Smooth muscle cell (in vitro differentiated cells): Measurements from ENCODE around the gene ABL2. TPM values are rescaled to one million over a fixed set of nuclear protein-coding genes. Genes with fewer than 3 reads are reported as not detected.

Experiments
- DNase-seq: peaks from one replicate; lab custom pipeline; 2025; ENCODE audit not compliant: unreplicated experiment; lab: John Stamatoyannopoulos, UW
- H2AFZ ChIP-seq: fragments of 200-600 bp; sonication (generic); 2 replicates; pipeline ENCODE4 v1.6.0; 2016; ENCODE audit warnings: antibody characterized with exemption, low read depth, mild to moderate bottlenecking
- H3F3A ChIP-seq: fragments of 200-600 bp; sonication (generic); 2 replicates; pipeline ENCODE4 v1.6.0; 2017; ENCODE audit warnings: antibody characterized with exemption, low read depth
- H3K27ac ChIP-seq: fragments of 200-600 bp; sonication (generic); 2 replicates; pipeline ENCODE4 v1.5.1; 2016; ENCODE audit warnings: low read depth, mild to moderate bottlenecking
- H3K27me3 ChIP-seq: fragments of 200-600 bp; sonication (generic); 2 replicates; pipeline ENCODE4 v1.6.1; 2016; ENCODE audit warnings: low read depth, mild to moderate bottlenecking
- H3K36me3 ChIP-seq: fragments of 200-600 bp; sonication (generic); 2 replicates; pipeline ENCODE4 v1.5.1; 2016; ENCODE audit warnings: low read depth
- H3K4me1 ChIP-seq: fragments of 200-600 bp; sonication (generic); 2 replicates; pipeline ENCODE4 v1.5.1; 2016; ENCODE audit warnings: low read depth
- H3K4me2 ChIP-seq: fragments of 200-600 bp; sonication (generic); 2 replicates; pipeline ENCODE4 v1.6.0; 2016; ENCODE audit warnings: mild to moderate bottlenecking
- H3K4me3 ChIP-seq: fragments of 200-600 bp; sonication (generic); 2 replicates; pipeline ENCODE4 v1.5.1; 2016; ENCODE audit warnings: mild to moderate bottlenecking
- H3K79me2 ChIP-seq: fragments of 200-600 bp; sonication (generic); 2 replicates; pipeline ENCODE4 v1.6.0; 2016; ENCODE audit warnings: low read depth, mild to moderate bottlenecking
- H3K9ac ChIP-seq: fragments of 200-600 bp; sonication (generic); 2 replicates; pipeline ENCODE4 v1.6.0; 2016; ENCODE audit warnings: low read depth
- H3K9me3 ChIP-seq: fragments of 200-600 bp; sonication (generic); replicated peaks from 2 replicates; pipeline ENCODE4 v1.5.1; 2016; ENCODE audit warnings: low read depth
- H4K20me1 ChIP-seq: fragments of 200-600 bp; sonication (generic); 2 replicates; pipeline ENCODE4 v1.6.0; 2016; ENCODE audit warnings: low read depth
- CTCF ChIP-seq: fragments of 200-600 bp; sonication (generic); IDR thresholded peaks from 2 replicates; pipeline ENCODE4 v1.5.1; 2017; ENCODE audit warnings: borderline replicate concordance, mild to moderate bottlenecking, antibody characterized with exemption; ENCODE audit not compliant: insufficient read depth, poor library complexity, severe bottlenecking
- WGBS: methylation state at CpG from one replicate; pipeline ENCODE4 v1.1.7; 2016; ENCODE audit warnings: low lambda C conversion rate; 5-methylcytosine and 5-hydroxymethylcytosine counted together
- polyA plus RNA-seq: library from polyadenylated mRNA; unstranded; fragments of >200 nt; fragmentation: Nextera tagmentation; extraction: Ambion mirVana; gene quantifications from 2 replicates; pipeline ENCODE4 v1.2.1, GENCODE V29; 2016
- total RNA-seq: library from RNA; depleted of rRNA; stranded (reverse); fragments of >200 nt; gene quantifications from 2 replicates; pipeline ENCODE4 v1.2.3, GENCODE V29; 2014

Gene ABL2
- total and polyA plus RNA-seq, 2 experiments from 2014 or later: 16.5 to 56.5 TPM

- Histone ChIP-seq H3K79me2 (no peaks in the 10 kb centered on the region), H3F3A (no peaks in the 10 kb centered on the region), H3K4me1 (no peaks in the 10 kb centered on the region), H3K9ac (no peak overlapping the region), H3K27ac (no peak overlapping the region), H3K27me3 (no peaks in the 10 kb centered on the region), H3K4me3 (no peak overlapping the region), H3K9me3 (no peaks in the 10 kb centered on the region), H4K20me1 (peaks cover 40% of the 10 kb centered on the region), H3K4me2 (no peak overlapping the region), H3K36me3 (peaks cover 3% of the 10 kb centered on the region), H2AFZ (no peak overlapping the region)
- DNase-seq: no peak
- WGBS: 100% methylated on average over 1 of the region's 1 CpG
- no peak for TF ChIP-seq CTCF
These were observed 125.5 kb downstream of the ABL2 start for GRCh38 chr1:179103999-179104398.

GRCh38 chr1:179101566-179101965 lies 127.9 kb downstream of the ABL2 start:
- H3K79me2 ChIP-seq: no peaks in the 10 kb centered on the region

GRCh38 chr1:179099891-179100290 lies 129.6 kb downstream of the ABL2 start:
- Histone ChIP-seq H4K20me1 (peaks cover 17% of the 10 kb centered on the region), H3K4me3 (no peak overlapping the region), H3K27ac (no peak overlapping the region), H3K9ac (no peak overlapping the region), H3K36me3 (peaks cover 11% of the 10 kb centered on the region), H3F3A (no peaks in the 10 kb centered on the region), H3K27me3 (no peaks in the 10 kb centered on the region), H2AFZ (no peak overlapping the region), H3K4me1 (no peaks in the 10 kb centered on the region), H3K4me2 (no peak overlapping the region), H3K79me2 (no peaks in the 10 kb centered on the region), H3K9me3 (no peaks in the 10 kb centered on the region)
- DNase-seq: no peak
- 98% methylated on average over 4 of the region's 4 CpGs for WGBS
- no peak for TF ChIP-seq CTCF

More at GRCh38 chr1:179101566-179101965, 127.9 kb downstream of the ABL2 start:
- H3K4me2 ChIP-seq: no peak overlapping the region
- no peaks in the 10 kb centered on the region for H3K9me3 ChIP-seq
- H3K4me3 ChIP-seq: no peak overlapping the region
- H3K27me3 ChIP-seq: no peaks in the 10 kb centered on the region
- TF ChIP-seq CTCF: no peak
- H2AFZ ChIP-seq: no peak overlapping the region
- DNase-seq: no peak
- WGBS: 97% methylated on average over 4 of the region's 4 CpGs
- H3K4me1 ChIP-seq: no peaks in the 10 kb centered on the region
- peaks cover 28% of the 10 kb centered on the region for H4K20me1 ChIP-seq
- H3K27ac ChIP-seq: no peak overlapping the region
- H3F3A ChIP-seq: no peaks in the 10 kb centered on the region
- no peak overlapping the region for H3K9ac ChIP-seq
- peaks cover 4% of the 10 kb centered on the region for H3K36me3 ChIP-seq

- no peak overlapping the region for H3K4me3 ChIP-seq
- H3K36me3 ChIP-seq: peaks cover 20% of the 10 kb centered on the region
- no peaks in the 10 kb centered on the region for H3F3A ChIP-seq
- no peak for TF ChIP-seq CTCF
- H3K9ac ChIP-seq: no peak overlapping the region
- H3K9me3 ChIP-seq: no peaks in the 10 kb centered on the region
- DNase-seq: no peak
- no peaks in the 10 kb centered on the region for H3K79me2 ChIP-seq
- H3K27me3 ChIP-seq: no peaks in the 10 kb centered on the region
- no peaks in the 10 kb centered on the region for H4K20me1 ChIP-seq
- no peak overlapping the region for H2AFZ ChIP-seq
- H3K4me2 ChIP-seq: no peak overlapping the region
- 93% methylated on average over 3 of the region's 3 CpGs for WGBS
- no peak overlapping the region for H3K27ac ChIP-seq
- H3K4me1 ChIP-seq: no peaks in the 10 kb centered on the region
These were observed 133.6 kb downstream of the ABL2 start for GRCh38 chr1:179095924-179096323.
